Sciatic nerve (tissue), 2 donors: Measurements from ENCODE around the gene GON7. TPM values are rescaled to one million over a fixed set of nuclear protein-coding genes. Genes with fewer than 3 reads are reported as not detected.
A peak's percentile ranks its signal among the peaks of the same experiment; 100 is the strongest.
"Not testable (repeated sequence)": the region's sequence is repeated elsewhere in the genome, so short reads cannot be mapped to it uniquely, and the experiment has no call there.

Source experiments
- ATAC-seq: fragments of 200-7000 bp; cut with Tn5 transposase; one replicate; pipeline ENCODE4 v1.9.1; 2020; ENCODE audit warnings: mild to moderate bottlenecking, moderate library complexity
- DNase-seq: peaks from one replicate; pipeline ENCODE4 v3.0.0-alpha.2; 2020; ENCODE audit warnings: low spot score
- intact Hi-C: fragments of 100-400 bp; cut with DNase I; formaldehyde crosslinking; loops from one replicate; pipeline ENCODE4 v1.14.2; 2022
- total RNA-seq: library from RNA; stranded (reverse); fragmentation: NEBNext Ultra II Directional; extraction: Animal tissue kit (Norgen Biotek cat#: 25700); gene quantifications from one replicate; pipeline ENCODE4 v1.2.1, GENCODE V29; 2021
- donor health status: DM: no; HTN: no; CAD: no.
- donor health status: DM: no; HTN: no; CAD: no.

The GON7 gene
- total RNA-seq, 1 donor from 2014 or later, result 7.4 TPM

- ATAC-seq, intact Hi-C loops: not testable (repeated sequence)
- peak; percentile 5 for DNase-seq
Observed at GRCh38 chr14:93165271-93166265, 41.3 kb downstream of the GON7 start.

DNA sequence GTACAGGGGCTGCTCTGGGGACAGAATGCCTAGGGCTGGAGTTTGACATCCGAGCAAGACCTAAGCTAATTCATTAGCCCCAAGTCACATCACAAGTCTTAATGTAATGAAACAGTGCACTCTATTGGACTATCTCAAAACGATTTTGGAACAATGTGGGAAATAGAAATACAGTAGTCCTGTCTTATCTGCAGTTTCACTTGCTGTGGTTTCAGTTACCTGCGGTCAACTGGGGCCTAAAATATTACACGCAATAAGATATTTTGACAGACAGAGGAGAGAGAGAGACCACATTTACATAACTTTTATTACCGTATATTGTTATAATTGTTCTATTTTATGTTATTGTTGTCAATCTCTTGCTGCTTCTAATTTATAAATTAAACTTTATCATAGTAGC is 43.3 kb downstream of the GON7 start:
- ATAC-seq (no peak), DNase-seq (no peak)
- intact Hi-C loops, result no loop called here

GRCh38 chr14:93161411-93161940 is 45.4 kb downstream of the GON7 start:
- DNase-seq (no peak), ATAC-seq (no peak)
- intact Hi-C loops, result no loop called here

DNA sequence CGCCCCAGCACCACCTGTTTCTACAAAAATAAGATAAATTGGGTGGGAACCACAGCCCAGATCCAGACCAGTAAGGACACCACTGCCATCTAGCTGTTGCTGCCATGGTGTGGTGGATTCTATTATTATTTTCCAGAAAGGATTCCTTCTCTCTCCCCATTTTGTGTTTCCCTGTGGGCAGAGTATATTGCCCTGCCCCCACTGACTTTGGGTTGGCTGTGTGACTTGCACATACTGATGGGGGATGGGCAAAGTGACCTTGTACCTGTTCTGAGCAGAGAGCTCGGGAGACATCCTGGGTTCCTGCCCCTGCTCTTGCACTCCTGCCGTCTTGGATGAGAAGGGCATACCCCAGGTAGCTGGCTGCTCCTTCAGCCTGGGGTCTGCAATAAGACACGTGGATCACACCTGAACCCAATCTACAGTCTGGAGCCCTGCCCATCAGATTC is 46.5 kb downstream of the GON7 start:
- intact Hi-C loops, result no loop called here
- ATAC-seq (no peak), DNase-seq (no peak)

DNA sequence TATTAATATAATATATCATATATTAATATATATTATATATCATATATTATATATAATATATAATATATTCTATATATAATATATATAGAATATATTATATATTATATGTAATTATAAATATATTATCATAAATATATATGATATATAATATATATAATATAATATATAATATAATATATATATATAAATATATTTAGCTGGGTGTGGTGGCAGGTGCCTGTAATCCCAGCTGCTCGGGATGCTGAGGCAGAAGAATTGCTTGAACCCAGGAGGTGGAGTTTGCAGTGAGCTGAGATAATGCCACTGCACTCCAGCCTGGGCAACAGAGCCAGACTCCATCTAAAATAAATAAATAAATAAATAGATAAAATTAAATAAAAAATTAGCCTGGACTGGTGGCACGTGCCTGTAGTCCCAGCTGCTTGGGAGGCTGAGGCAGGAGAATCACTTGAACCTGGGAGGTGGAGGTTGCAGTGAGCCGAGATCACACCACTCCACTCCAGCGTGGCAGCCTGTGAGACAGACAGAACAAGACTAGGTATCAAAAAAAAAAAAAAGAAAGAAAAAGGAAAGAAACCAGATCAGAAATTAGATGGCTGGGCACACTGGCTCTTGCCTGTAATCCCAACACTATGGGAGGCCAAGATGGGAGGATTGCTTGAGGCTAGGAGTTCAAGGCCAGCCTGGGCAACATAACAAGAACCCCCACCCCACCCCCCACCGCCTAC is 47.1 kb downstream of the GON7 start:
- ATAC-seq, DNase-seq, intact Hi-C loops: not testable (repeated sequence)

GRCh38 chr14:93158349-93158748 is 48.5 kb downstream of the GON7 start:
- intact Hi-C loops, DNase-seq, ATAC-seq: not testable (repeated sequence)

GRCh38 chr14:93156693-93157369 is 50.0 kb downstream of the GON7 start:
- DNase-seq, result no peak
- intact Hi-C loops, result no loop called here
- ATAC-seq, result no peak

- no peak for ATAC-seq
- DNase-seq, result no peak
- intact Hi-C loops, result no loop called here
Observed at GRCh38 chr14:93155667-93156066, 51.2 kb downstream of the GON7 start.

GRCh38 chr14:93153121-93153520 is 53.7 kb downstream of the GON7 start:
- intact Hi-C loops, result no loop called here
- DNase-seq, result no peak
- no peak for ATAC-seq

Other genes starting within 250 kb of the GON7 start
- 118 TPM for gene ITPK1, start 91.1 kb downstream of the GON7 start, total RNA-seq
- 22.9 TPM for gene MOAP1, start 22.2 kb downstream of the GON7 start, total RNA-seq
- 15.8 TPM for gene LYSET, start 21.7 kb downstream of the GON7 start, total RNA-seq
- 18.7 TPM for gene UBR7, start 191 bp upstream of the GON7 start, total RNA-seq
- gene BTBD7, start 126.0 kb upstream of the GON7 start, total RNA-seq, result 40.7 TPM
- not detected for gene COX8C, start 140.1 kb upstream of the GON7 start, total RNA-seq
- gene UNC79, start 223.9 kb upstream of the GON7 start, total RNA-seq, result 0.62 TPM